ENCODE measurements around the gene TIAM2. TPM values are rescaled to one million over a fixed set of nuclear protein-coding genes. Genes with fewer than 3 reads are reported as not detected.

The TIAM2 gene
- total and polyA plus RNA-seq, 10 donors, result 4.3 to 21.9 (median 12.9) TPM

DNA sequence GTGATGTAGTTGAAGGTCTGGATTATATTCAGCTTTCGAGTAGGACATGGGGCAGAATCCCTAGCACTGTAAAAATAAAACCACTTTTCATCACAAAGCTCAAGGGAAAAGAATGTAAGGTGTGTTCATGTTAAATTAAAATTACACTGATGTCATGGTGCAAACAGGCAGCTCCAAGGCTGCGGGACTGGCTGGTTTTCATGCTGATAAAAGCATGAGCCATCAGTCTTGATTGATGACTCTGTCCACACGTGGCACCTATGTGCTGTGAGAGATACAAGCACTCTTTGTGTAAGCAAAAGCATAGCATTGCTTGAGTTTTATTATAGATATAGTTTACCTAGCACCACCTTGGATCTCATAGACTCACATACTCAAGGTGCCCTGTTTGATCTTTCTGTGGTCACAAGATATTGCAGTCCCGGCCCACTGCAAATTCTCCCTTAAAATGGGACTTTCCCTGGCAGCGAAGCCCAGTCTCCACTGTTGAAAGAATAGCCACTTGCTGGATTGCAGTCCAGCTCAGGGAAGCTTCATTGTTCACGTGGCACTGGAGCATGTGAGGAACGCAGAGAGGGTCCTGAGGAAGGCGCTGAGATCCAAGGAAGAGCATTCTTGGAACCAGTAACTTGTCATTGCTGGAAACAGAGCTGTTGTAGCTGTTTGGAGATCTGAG lies 90.6 kb downstream of the TIAM2 start:
- H3K27ac ChIP-seq, result no peak overlapping the region
- no peaks in the 10 kb centered on the region for H3K36me3 ChIP-seq
- H3K4me3 ChIP-seq, result no peak overlapping the region
- 77 to 83% (median 78%) methylated on average over 8 of the region's 8 CpGs for WGBS, 5 donors
- no peaks in the 10 kb centered on the region for H3K4me1 ChIP-seq
- no peaks in the 10 kb centered on the region for H3K27me3 ChIP-seq (replicated peaks in 1 of 7)
- TF ChIP-seq, protein P1, sequence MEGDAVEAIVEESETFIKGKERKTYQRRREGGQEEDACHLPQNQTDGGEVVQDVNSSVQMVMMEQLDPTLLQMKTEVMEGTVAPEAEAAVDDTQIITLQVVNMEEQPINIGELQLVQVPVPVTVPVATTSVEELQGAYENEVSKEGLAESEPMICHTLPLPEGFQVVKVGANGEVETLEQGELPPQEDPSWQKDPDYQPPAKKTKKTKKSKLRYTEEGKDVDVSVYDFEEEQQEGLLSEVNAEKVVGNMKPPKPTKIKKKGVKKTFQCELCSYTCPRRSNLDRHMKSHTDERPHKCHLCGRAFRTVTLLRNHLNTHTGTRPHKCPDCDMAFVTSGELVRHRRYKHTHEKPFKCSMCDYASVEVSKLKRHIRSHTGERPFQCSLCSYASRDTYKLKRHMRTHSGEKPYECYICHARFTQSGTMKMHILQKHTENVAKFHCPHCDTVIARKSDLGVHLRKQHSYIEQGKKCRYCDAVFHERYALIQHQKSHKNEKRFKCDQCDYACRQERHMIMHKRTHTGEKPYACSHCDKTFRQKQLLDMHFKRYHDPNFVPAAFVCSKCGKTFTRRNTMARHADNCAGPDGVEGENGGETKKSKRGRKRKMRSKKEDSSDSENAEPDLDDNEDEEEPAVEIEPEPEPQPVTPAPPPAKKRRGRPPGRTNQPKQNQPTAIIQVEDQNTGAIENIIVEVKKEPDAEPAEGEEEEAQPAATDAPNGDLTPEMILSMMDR (IDR thresholded peaks at IDR 0.05 in 8 of 11, conservative IDR thresholded peaks at IDR 0.05 in 3 of 11), result no peak
- no peak for TF ChIP-seq POLR2AphosphoS5 (IDR thresholded peaks at IDR 0.05)
- no peak for TF ChIP-seq POLR2A (IDR thresholded peaks at IDR 0.05)
- no peak for DNase-seq
- H3K9me3 ChIP-seq, result no peaks in the 10 kb centered on the region
- intact Hi-C loops (cut with DNase I; ENCODE audit: low total_unique reads), result no loop called here

DNA sequence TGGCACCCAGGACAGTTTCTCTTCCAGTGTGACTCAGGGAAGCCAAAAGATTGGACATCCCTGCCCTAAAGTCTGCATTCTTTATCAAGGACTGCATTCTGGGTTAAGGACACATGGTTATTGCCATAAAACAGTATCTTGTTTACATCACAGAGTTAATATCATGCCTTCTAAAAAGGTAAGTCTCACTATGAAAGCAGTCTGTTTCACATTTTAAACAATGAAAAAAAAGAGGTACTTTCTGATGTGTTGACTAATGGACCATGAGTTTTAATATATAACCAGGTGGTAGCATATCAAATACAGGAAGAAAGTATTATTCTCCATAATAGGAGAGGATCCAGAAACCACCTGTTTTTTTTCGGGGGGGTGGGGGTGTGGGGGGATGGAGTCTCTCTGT lies 93.7 kb downstream of the TIAM2 start:
- intact Hi-C loops (cut with DNase I; ENCODE audit: low total_unique reads), result no loop called here
- Histone ChIP-seq H3K27me3 (replicated peaks in 1 of 7) (no peaks in the 10 kb centered on the region), H3K4me1 (no peaks in the 10 kb centered on the region), H3K36me3 (no peaks in the 10 kb centered on the region), H3K9me3 (no peaks in the 10 kb centered on the region), H3K4me3 (no peak overlapping the region), H3K27ac (no peak overlapping the region)
- no peak for TF ChIP-seq POLR2AphosphoS5 (IDR thresholded peaks at IDR 0.05)
- no peak for TF ChIP-seq POLR2A (IDR thresholded peaks at IDR 0.05)
- TF ChIP-seq, protein P1 (IDR thresholded peaks at IDR 0.05 in 8 of 11, conservative IDR thresholded peaks at IDR 0.05 in 3 of 11), result no peak
- 68 to 94% (median 85%) methylated on average over 1 of the region's 1 CpG for WGBS, 5 donors
- DNase-seq, result no peak

DNA sequence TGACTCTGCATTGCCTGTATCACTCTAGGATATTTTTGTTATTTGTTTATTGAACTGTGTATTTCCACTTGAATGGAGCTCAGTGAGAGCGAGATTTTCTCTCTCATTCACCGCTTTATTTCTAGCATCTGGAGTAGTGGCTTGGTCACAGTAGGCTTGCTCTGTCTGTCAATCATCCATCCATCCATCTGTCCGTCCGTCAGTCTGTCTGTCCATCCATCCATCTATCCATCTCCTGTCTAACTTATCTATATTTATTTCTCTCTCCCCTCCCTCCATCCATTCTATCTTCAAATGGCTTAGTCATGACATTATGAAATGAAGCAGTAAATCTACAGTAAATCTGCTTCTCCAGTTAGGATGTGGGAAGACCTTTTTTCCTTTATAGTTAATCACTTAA lies 94.6 kb downstream of the TIAM2 start:
- intact Hi-C loops (cut with DNase I; ENCODE audit: low total_unique reads), result no loop called here
- H3K4me3 ChIP-seq, result no peak overlapping the region
- WGBS, 5 donors, result 83 to 90% (median 88%) methylated on average over 4 of the region's 4 CpGs
- no peaks in the 10 kb centered on the region for H3K36me3 ChIP-seq
- TF ChIP-seq POLR2A (IDR thresholded peaks at IDR 0.05), result no peak
- TF ChIP-seq, protein P1 (IDR thresholded peaks at IDR 0.05 in 8 of 11, conservative IDR thresholded peaks at IDR 0.05 in 3 of 11), result no peak
- no peak for TF ChIP-seq POLR2AphosphoS5 (IDR thresholded peaks at IDR 0.05)
- DNase-seq, result no peak
- H3K27ac ChIP-seq, result no peak overlapping the region
- no peaks in the 10 kb centered on the region for H3K4me1 ChIP-seq
- no peaks in the 10 kb centered on the region for H3K27me3 ChIP-seq (replicated peaks in 1 of 7)
- no peaks in the 10 kb centered on the region for H3K9me3 ChIP-seq

DNA sequence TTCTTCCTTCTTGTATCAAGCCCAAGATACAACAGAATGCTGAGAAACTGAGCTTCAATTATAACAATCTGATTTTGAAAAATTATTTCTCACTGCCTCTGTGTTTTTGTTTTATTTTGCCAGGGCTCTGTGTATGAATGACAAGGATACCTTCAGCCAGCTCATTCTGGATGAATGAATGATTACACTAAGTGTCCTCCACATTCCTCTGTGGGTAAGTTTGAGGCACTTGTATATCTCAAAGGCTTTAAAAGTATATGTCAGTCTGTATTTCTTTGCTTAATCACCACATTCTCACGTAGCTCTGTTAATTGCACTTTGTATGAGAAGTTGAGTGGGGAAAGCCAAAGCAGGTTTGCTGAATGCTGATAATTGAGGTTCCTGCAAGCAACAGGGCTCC lies 95.1 kb downstream of the TIAM2 start:
- intact Hi-C loops (cut with DNase I; ENCODE audit: low total_unique reads), result no loop called here
- 64 to 79% (median 67%) methylated on average over 1 of the region's 1 CpG for WGBS, 5 donors
- TF ChIP-seq, protein P1 (IDR thresholded peaks at IDR 0.05 in 8 of 11, conservative IDR thresholded peaks at IDR 0.05 in 3 of 11), result no peak
- TF ChIP-seq POLR2AphosphoS5 (IDR thresholded peaks at IDR 0.05) (no peak), POLR2A (IDR thresholded peaks at IDR 0.05) (no peak)
- Histone ChIP-seq H3K36me3 (no peaks in the 10 kb centered on the region), H3K27me3 (replicated peaks in 1 of 7) (no peaks in the 10 kb centered on the region), H3K4me3 (no peak overlapping the region), H3K27ac (no peak overlapping the region), H3K4me1 (no peaks in the 10 kb centered on the region), H3K9me3 (no peaks in the 10 kb centered on the region)
- no peak for DNase-seq

All from spleen (tissue), 11 donors.